Esophagus mucosa (tissue), 1 donor: ENCODE data around the gene CALCOCO1. TPM values are rescaled to one million over a fixed set of nuclear protein-coding genes. Genes with fewer than 3 reads are reported as not detected.

Experiments
- ATAC-seq: fragments of 200-7000 bp; cut with Tn5 transposase; one replicate; pipeline ENCODE4 v1.9.1; 2020
- total RNA-seq: library from RNA; stranded (reverse); gene quantifications from one replicate; pipeline ENCODE4 v1.2.4, GENCODE V29; 2023
- donor health status: DM: yes; HTN: yes; CAD: no.

CALCOCO1 gene
- total RNA-seq, 1 donor from 2014 or later = 34.6 TPM

GRCh38 chr12:53659571-53659981 lies 67.7 kb downstream of the CALCOCO1 start:
- no peak for ATAC-seq

GRCh38 chr12:53659011-53659551 lies 68.2 kb downstream of the CALCOCO1 start:
- ATAC-seq = peak; percentile 86

Other genes with a start within 250 kb of the CALCOCO1 start
- gene MAP3K12, start 228.0 kb downstream of the CALCOCO1 start, total RNA-seq = 2.0 TPM
- gene TARBP2, start 226.2 kb downstream of the CALCOCO1 start, total RNA-seq = 19.3 TPM
- gene NPFF, start 220.0 kb downstream of the CALCOCO1 start, total RNA-seq = not detected
- gene ATF7, start 101.1 kb downstream of the CALCOCO1 start, total RNA-seq = 29.7 TPM
- 246 TPM for gene ATP5MC2, start 51.4 kb downstream of the CALCOCO1 start, total RNA-seq
- not detected for gene CISTR, start 24.5 kb upstream of the CALCOCO1 start, total RNA-seq
- 0.52 TPM for gene HOXC13, start 211.4 kb upstream of the CALCOCO1 start, total RNA-seq
- gene HOXC12, start 227.5 kb upstream of the CALCOCO1 start, total RNA-seq = not detected
- 0.08 TPM for gene HOXC11, start 245.7 kb upstream of the CALCOCO1 start, total RNA-seq
- gene HOTAIR, start 247.5 kb upstream of the CALCOCO1 start, total RNA-seq = not detected